Left lung (tissue), 10 donors: Measurements from ENCODE around the gene GCNT3. TPM values are rescaled to one million over a fixed set of nuclear protein-coding genes. Genes with fewer than 3 reads are reported as not detected.

ENCODE experiments used
- ATAC-seq: fragments of 200-7000 bp; cut with Tn5 transposase; one replicate; pipeline ENCODE4 v1.9.1; 2020; ENCODE audit warnings: moderate library complexity
- DNase-seq, 4 donors: peaks; one replicate each; pipeline ENCODE4 v3.0.0-alpha.2; 2013 to 2020
- H3K27ac ChIP-seq, 2 donors: fragments of 200-600 bp; sonication (generic) in 1 of 2; one replicate each; pipeline versions ENCODE4 v1.5.0 to v1.8.0; 2020 to 2021
- H3K27me3 ChIP-seq, 2 donors: fragments of 200-600 bp; sonication (generic) in 1 of 2; one replicate each; pipeline versions ENCODE4 v1.5.0 to v1.8.0; 2020 to 2021
- H3K36me3 ChIP-seq, 2 donors: fragments of 200-600 bp; sonication (generic) in 1 of 2; one replicate each; pipeline versions ENCODE4 v1.5.0 to v1.8.0; 2020 to 2021
- H3K4me1 ChIP-seq, 2 donors: fragments of 200-600 bp; one replicate each; pipeline ENCODE4 v1.8.0; 2021
- H3K4me3 ChIP-seq, 2 donors: fragments of 200-600 bp; sonication (generic) in 1 of 2; one replicate each; pipeline versions ENCODE4 v1.5.0 to v1.8.0; 2020 to 2021; ENCODE audit warnings: mild to moderate bottlenecking in 1 of 2
- H3K9me3 ChIP-seq, 2 donors: fragments of 200-600 bp; sonication (generic) in 1 of 2; one replicate each; pipeline versions ENCODE4 v1.5.0 to v1.8.0; 2020 to 2021
- CTCF ChIP-seq, 2 donors: fragments of 200-600 bp; sonication (generic) in 1 of 2; IDR thresholded peaks; one replicate each; pipeline versions ENCODE4 v1.5.0 to v1.8.0; 2021; ENCODE audit warnings: antibody characterized with exemption in 2 of 2
- intact Hi-C, 2 donors: fragments of 100-400 bp; cut with DNase I; formaldehyde crosslinking; loops; one replicate each; pipeline versions ENCODE4 v1.11.2 to v1.14.2; 2022
- polyA plus RNA-seq, 6 donors: library from polyadenylated mRNA; unstranded; fragments of 120-200 nt; gene quantifications; one replicate each; pipeline ENCODE4 v1.2.1, GENCODE V29; 2013; ENCODE audit not compliant: insufficient read length in 6 of 6
- total RNA-seq, 2 donors: library from RNA; stranded (reverse); fragmentation: NEBNext Ultra II Directional; extraction: Animal tissue kit (Norgen Biotek cat#: 25700); gene quantifications; one replicate each; pipeline ENCODE4 v1.2.1, GENCODE V29; 2021
- donor health status: DM: no; HTN: yes; CAD: no.
- donor health status: DM: no; HTN: no; CAD: no.

The GCNT3 gene
- total and polyA plus RNA-seq, 8 donors = 0.41 to 7.3 (median 0.88) TPM

GRCh38 chr15:59647085-59647484 is 35.5 kb downstream of the GCNT3 start:
- Histone ChIP-seq H3K27ac (no peak overlapping the region), H3K9me3 (no peaks in the 10 kb centered on the region), H3K27me3 (no peaks in the 10 kb centered on the region), H3K4me1 (no peaks in the 10 kb centered on the region), H3K36me3 (peaks cover 0 to 86% of the 10 kb centered on the region in 2 donors), H3K4me3 (no peak overlapping the region)
- TF ChIP-seq CTCF (IDR thresholded peaks at IDR 0.05) = no peak
- ATAC-seq (no peak), DNase-seq (no peak)
- intact Hi-C loops = no loop called here

- H3K36me3 ChIP-seq = peaks cover 0 to 84% of the 10 kb centered on the region in 2 donors
- peaks cover 0 to 6% of the 10 kb centered on the region in 2 donors for H3K4me1 ChIP-seq
- ATAC-seq = no peak
- H3K27me3 ChIP-seq = no peaks in the 10 kb centered on the region
- no peaks in the 10 kb centered on the region for H3K9me3 ChIP-seq
- no peak for DNase-seq
- no peak overlapping the region for H3K4me3 ChIP-seq
- intact Hi-C loops = no loop called here
- no peak overlapping the region for H3K27ac ChIP-seq
- TF ChIP-seq CTCF (IDR thresholded peaks at IDR 0.05) = no peak
Observed at GRCh38 chr15:59649603-59650002, 38.0 kb downstream of the GCNT3 start.

GRCh38 chr15:59654046-59654445 is 42.5 kb downstream of the GCNT3 start:
- peaks cover 0 to 44% of the 10 kb centered on the region in 2 donors for H3K36me3 ChIP-seq
- H3K4me3 ChIP-seq = no peak overlapping the region
- H3K9me3 ChIP-seq = no peaks in the 10 kb centered on the region
- DNase-seq = no peak
- intact Hi-C loops = no loop called here
- no peak for ATAC-seq
- H3K27ac ChIP-seq = no peak overlapping the region
- no peak for TF ChIP-seq CTCF (IDR thresholded peaks at IDR 0.05)
- H3K4me1 ChIP-seq = peaks cover 9 to 37% of the 10 kb centered on the region in 2 donors
- H3K27me3 ChIP-seq = no peaks in the 10 kb centered on the region

GRCh38 chr15:59656897-59657634 is 45.5 kb downstream of the GCNT3 start, which contains the start of gene GTF2A2:
Gene GTF2A2 (minus strand): TSS chr15:59657515. CDS start chr15:59652277, 5,238 bp downstream.
- Histone ChIP-seq H3K36me3 (peaks cover 0 to 44% of the 10 kb centered on the region in 2 donors), H3K27me3 (no peaks in the 10 kb centered on the region), H3K27ac (peak within 1 kb of the TSS; percentile 71 to 92), H3K4me1 (peaks cover 9 to 37% of the 10 kb centered on the region in 2 donors), H3K4me3 (peak within 1 kb of the TSS; percentile 86 to 87), H3K9me3 (no peaks in the 10 kb centered on the region)
- TF ChIP-seq CTCF (IDR thresholded peaks at IDR 0.05) = no peak
- peak; percentile 100 for ATAC-seq
- intact Hi-C loops = no loop called here
- DNase-seq = peak; percentile 88 to 99 (median 96)

- no peak for TF ChIP-seq CTCF (IDR thresholded peaks at IDR 0.05)
- no peaks in the 10 kb centered on the region for H3K27me3 ChIP-seq
- H3K4me1 ChIP-seq = peaks cover 9 to 37% of the 10 kb centered on the region in 2 donors
- intact Hi-C loops = no loop called here
- peak in 2 of 4 donors; percentile 28 to 34 for DNase-seq
- no peaks in the 10 kb centered on the region for H3K9me3 ChIP-seq
- peak overlapping the region; percentile 86 to 87 for H3K4me3 ChIP-seq
- H3K27ac ChIP-seq = peak overlapping the region; percentile 71 to 92
- peak; percentile 2 for ATAC-seq
- H3K36me3 ChIP-seq = peaks cover 0 to 45% of the 10 kb centered on the region in 2 donors
Observed at GRCh38 chr15:59657635-59658125, 46.1 kb downstream of the GCNT3 start.
